Loucy (cell line): ENCODE data around the gene PDE4D.

Experiments
- CTCF ChIP-seq: fragments of 200-600 bp; sonication (generic); conservative IDR thresholded peaks from 2 replicates; pipeline ENCODE4 v1.5.1; 2014; ENCODE audit warnings: mild to moderate bottlenecking, antibody characterized with exemption, low read length
- EZH2phosphoT487 ChIP-seq: fragments of 200-600 bp; IDR thresholded peaks from 2 replicates; pipeline ENCODE4 v1.6.1; 2018; ENCODE audit warnings: antibody characterized with exemption, mild to moderate bottlenecking, moderate library complexity, borderline replicate concordance

GRCh38 chr5:59027145-59027907 lies 866.2 kb downstream of the PDE4D start:
- TF ChIP-seq CTCF (no peak), EZH2phosphoT487 (no peak)
